ENCODE measurements around the gene CXXC4.

Gene CXXC4

GRCh38 chr4:104429150-104429741 lies 65.4 kb downstream of the CXXC4 start:
- H3K4me3 ChIP-seq (ENCODE audit: low read depth, low read length), result no peak overlapping the region
- no peak for DNase-seq (ENCODE audit: low read depth)
- TF ChIP-seq MYC (IDR thresholded peaks at IDR 0.05; ENCODE audit: low read depth, low read length) (no peak), POLR2A (IDR thresholded peaks at IDR 0.05; ENCODE audit: extremely low read depth, insufficient read length) (no peak)
- TF ChIP-seq, protein P1, sequence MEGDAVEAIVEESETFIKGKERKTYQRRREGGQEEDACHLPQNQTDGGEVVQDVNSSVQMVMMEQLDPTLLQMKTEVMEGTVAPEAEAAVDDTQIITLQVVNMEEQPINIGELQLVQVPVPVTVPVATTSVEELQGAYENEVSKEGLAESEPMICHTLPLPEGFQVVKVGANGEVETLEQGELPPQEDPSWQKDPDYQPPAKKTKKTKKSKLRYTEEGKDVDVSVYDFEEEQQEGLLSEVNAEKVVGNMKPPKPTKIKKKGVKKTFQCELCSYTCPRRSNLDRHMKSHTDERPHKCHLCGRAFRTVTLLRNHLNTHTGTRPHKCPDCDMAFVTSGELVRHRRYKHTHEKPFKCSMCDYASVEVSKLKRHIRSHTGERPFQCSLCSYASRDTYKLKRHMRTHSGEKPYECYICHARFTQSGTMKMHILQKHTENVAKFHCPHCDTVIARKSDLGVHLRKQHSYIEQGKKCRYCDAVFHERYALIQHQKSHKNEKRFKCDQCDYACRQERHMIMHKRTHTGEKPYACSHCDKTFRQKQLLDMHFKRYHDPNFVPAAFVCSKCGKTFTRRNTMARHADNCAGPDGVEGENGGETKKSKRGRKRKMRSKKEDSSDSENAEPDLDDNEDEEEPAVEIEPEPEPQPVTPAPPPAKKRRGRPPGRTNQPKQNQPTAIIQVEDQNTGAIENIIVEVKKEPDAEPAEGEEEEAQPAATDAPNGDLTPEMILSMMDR (IDR thresholded peaks at IDR 0.05; ENCODE audit: low read depth, low read length), result no peak
- TF ChIP-seq, protein P2, sequence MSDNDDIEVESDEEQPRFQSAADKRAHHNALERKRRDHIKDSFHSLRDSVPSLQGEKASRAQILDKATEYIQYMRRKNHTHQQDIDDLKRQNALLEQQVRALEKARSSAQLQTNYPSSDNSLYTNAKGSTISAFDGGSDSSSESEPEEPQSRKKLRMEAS (IDR thresholded peaks at IDR 0.05; ENCODE audit: low read depth, low read length), result no peak

DNA sequence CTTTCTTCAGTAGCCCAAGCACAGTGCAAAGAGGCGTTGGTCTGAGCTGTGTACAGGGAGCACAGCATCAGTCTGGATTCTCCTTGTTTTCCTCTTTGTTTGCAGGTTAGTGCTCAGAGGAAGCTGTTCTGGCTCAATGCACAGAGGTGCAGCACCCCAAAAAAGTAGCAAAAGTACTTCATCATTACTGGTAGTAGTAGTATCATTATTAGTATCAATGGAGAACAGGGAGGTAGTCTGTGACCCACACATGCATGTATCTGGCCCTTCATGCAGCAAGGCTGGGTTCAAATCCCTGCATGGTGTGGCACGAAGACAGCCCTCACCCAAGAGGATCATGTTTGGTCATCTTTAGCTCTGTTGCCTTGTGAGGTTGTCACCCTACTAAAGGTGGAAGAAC lies 68.7 kb downstream of the CXXC4 start:
- no peak for TF ChIP-seq MYC (IDR thresholded peaks at IDR 0.05; ENCODE audit: low read depth, low read length)
- TF ChIP-seq POLR2A (IDR thresholded peaks at IDR 0.05; ENCODE audit: extremely low read depth, insufficient read length), result no peak
- TF ChIP-seq, protein P1 (IDR thresholded peaks at IDR 0.05; ENCODE audit: low read depth, low read length), result no peak
- TF ChIP-seq, protein P2 (IDR thresholded peaks at IDR 0.05; ENCODE audit: low read depth, low read length), result no peak
- DNase-seq (ENCODE audit: low read depth), result no peak

GRCh38 chr4:104424989-104425388 lies 69.7 kb downstream of the CXXC4 start:
- TF ChIP-seq, protein P2 (IDR thresholded peaks at IDR 0.05; ENCODE audit: low read depth, low read length), result no peak
- TF ChIP-seq, protein P1 (IDR thresholded peaks at IDR 0.05; ENCODE audit: low read depth, low read length), result no peak
- TF ChIP-seq POLR2A (IDR thresholded peaks at IDR 0.05; ENCODE audit: extremely low read depth, insufficient read length) (no peak), MYC (IDR thresholded peaks at IDR 0.05; ENCODE audit: low read depth, low read length) (no peak)
- H3K4me3 ChIP-seq (ENCODE audit: low read depth, low read length), result no peak overlapping the region
- no peak for DNase-seq (ENCODE audit: low read depth)

More for the DNA sequence above, 68.7 kb downstream of the CXXC4 start:
- H3K4me3 ChIP-seq (ENCODE audit: low read depth, low read length), result no peak overlapping the region

DNA sequence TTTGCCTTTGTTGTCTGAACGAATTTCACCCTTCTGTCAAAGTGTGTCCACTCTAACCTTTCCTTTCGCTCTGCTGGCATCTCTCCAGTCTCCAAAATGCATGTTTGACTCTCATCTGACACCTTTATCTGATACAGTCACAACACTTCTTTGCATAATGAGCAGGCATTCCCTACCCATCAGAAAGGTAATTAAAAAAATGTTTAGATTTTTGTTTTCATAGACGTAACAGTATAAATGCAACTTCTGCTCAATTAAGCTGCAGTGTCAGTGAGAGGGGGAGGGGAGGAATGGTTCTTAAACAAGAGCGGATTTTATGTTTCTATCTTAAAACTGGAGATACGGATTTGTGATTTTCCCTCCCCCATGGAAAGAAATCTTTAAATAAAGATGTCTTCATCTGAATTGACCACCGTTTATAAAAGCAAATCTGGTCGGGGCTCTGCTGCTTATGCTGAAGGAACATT lies 70.2 kb downstream of the CXXC4 start:
- DNase-seq (ENCODE audit: low read depth), result no peak
- TF ChIP-seq POLR2A (IDR thresholded peaks at IDR 0.05; ENCODE audit: extremely low read depth, insufficient read length), result no peak
- TF ChIP-seq, protein P1 (IDR thresholded peaks at IDR 0.05; ENCODE audit: low read depth, low read length), result no peak
- no peak for TF ChIP-seq MYC (IDR thresholded peaks at IDR 0.05; ENCODE audit: low read depth, low read length)
- TF ChIP-seq, protein P2 (IDR thresholded peaks at IDR 0.05; ENCODE audit: low read depth, low read length), result no peak
- no peak overlapping the region for H3K4me3 ChIP-seq (ENCODE audit: low read depth, low read length)

GRCh38 chr4:104421566-104421965 lies 73.1 kb downstream of the CXXC4 start:
- H3K4me3 ChIP-seq (ENCODE audit: low read depth, low read length), result no peak overlapping the region
- TF ChIP-seq MYC (IDR thresholded peaks at IDR 0.05; ENCODE audit: low read depth, low read length) (no peak), POLR2A (IDR thresholded peaks at IDR 0.05; ENCODE audit: extremely low read depth, insufficient read length) (no peak)
- TF ChIP-seq, protein P1 (IDR thresholded peaks at IDR 0.05; ENCODE audit: low read depth, low read length), result no peak
- TF ChIP-seq, protein P2 (IDR thresholded peaks at IDR 0.05; ENCODE audit: low read depth, low read length), result no peak
- DNase-seq (ENCODE audit: low read depth), result no peak

Data from NB4 (cell line).